K562 treated with DMSO at 1 percent for 24 hours (cell line): Measurements from ENCODE around the gene MARK3. TPM values are rescaled to one million over a fixed set of nuclear protein-coding genes. Genes with fewer than 3 reads are reported as not detected.

Source experiments
- total RNA-seq: library from RNA; unstranded; fragments of 300-600 nt; gene quantifications from 2 replicates; pipeline ENCODE4 v1.2.3, GENCODE V29; 2022; ENCODE audit warnings: low read depth; ENCODE audit not compliant: insufficient read depth

The MARK3 gene
- 53.9 and 54.6 TPM in 2 replicates for total RNA-seq

GRCh38 chr14:103385152-103385928 lies at the start of gene MARK3:
TSS of gene MARK3 (plus strand) at chr14:103385415. CDS start at chr14:103386030, 615 bp downstream.

DNA sequence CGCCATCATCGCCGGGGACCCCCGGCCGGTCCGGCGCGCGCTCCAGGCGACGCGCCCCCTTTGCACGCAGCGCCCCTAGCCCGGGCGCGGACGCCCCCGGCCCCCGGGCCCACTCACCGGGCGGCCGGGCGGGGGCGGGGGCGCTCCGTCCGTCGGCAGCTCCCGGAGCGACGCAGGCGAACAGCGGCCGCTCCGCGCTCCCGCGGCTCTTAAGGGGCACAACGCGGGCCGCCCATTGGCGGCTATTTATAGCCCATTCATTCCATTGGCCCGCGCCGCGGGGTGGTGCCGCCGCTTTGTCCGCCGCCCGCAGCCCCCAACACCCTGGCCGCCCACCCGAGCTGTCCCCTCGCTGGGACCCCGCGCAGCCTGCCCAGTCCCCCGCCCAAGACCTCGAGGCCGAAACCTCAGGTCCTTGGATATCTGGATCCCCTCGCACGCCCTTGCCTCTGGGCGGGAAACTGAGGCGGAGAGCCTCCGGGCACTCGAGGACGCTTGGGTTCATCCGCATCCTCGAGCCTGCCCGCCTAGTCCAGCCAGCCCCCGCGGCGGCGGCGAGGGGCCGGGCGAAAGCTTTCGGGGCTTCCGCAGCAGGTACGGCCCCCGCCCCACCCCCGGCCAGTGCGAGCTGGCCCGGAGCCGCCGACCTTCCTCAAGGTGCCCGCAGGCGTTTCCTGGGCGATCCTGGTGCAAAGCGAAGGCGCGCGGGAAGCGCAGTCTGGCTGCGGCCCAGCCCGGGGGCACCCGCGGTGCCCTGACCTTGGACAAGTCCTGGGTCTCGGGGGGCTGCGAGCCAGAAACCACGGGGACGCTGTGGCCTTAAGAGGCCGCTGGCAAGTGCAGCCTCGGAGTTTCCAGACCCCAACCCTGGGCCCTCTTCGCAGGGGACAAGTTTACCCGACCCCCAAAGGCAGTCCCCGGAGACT lies 137.7 kb downstream of the MARK3 start, which contains the start of gene CKB:
Gene CKB, minus strand, starts transcription at position 182 of the 926 bp plus-strand sequence. CDS start 337 bp downstream, outside the sequence.

DNA sequence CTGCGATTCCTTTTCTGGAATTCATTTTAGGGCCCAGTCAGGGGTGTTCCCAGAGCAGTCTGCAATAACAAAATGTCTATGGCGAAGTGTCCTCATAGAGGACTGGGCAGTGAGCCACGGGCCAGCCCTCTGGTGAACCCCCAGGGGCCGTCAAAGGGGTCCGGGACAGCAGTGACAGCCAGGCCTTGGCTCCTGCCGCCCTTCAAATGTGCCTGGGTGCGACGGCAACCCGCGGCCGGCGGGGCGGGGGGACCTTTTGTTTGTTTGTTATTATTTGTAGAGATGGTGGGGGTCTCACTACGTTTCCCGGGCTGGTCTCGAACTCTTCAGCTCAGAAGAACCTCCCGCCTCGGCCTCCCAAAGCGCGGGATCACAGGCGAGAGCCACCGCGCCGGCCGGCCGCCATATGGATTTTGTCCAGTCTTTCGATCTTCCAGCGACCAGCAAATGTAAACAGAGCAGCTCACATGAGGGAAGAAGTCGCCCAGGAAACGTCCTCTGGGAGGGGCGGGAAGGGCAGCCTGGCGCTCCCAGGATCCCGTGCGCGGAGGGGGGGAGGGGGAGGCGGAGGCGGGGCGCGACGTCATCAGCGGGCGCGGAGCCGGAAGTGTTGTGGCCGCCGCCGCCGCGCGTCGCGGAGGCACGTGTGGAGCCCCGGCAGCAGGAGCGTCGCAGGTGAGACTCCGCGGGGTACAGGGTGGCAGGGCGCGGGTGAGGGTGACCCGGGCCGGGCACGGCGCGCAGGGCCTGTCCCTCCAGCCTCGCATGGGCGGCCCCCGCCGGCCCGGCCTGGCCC lies 143.6 kb downstream of the MARK3 start, which contains the start of gene TRMT61A:
Gene TRMT61A, plus strand, starts transcription at position 610 of the 796 bp plus-strand sequence. CDS start 783 bp downstream, outside the sequence.

Other genes starting within 250 kb of the MARK3 start
- gene EIF5, start 51.2 kb upstream of the MARK3 start, total RNA-seq = 186 and 188 TPM in 2 replicates
- gene CKB, start 137.4 kb downstream of the MARK3 start, total RNA-seq = 286 and 315 TPM in 2 replicates
- gene TRMT61A, start 143.8 kb downstream of the MARK3 start, total RNA-seq = 6.5 TPM in 2 replicates
- 6.2 and 7.2 TPM in 2 replicates for gene BAG5, start 177.2 kb downstream of the MARK3 start, total RNA-seq
- gene COA8, start 177.5 kb downstream of the MARK3 start, total RNA-seq = 33.4 and 61.9 TPM in 2 replicates
- 130 and 136 TPM in 2 replicates for gene KLC1, start 243.8 kb downstream of the MARK3 start, total RNA-seq